Neural crest cell (in vitro differentiated cells): Measurements from ENCODE around the gene TRIM45. TPM values are rescaled to one million over a fixed set of nuclear protein-coding genes. Genes with fewer than 3 reads are reported as not detected.
"Not testable (repeated sequence)": the region's sequence is repeated elsewhere in the genome, so short reads cannot be mapped to it uniquely, and the experiment has no call there.

Experiments
- DNase-seq: peaks from one replicate; pipeline ENCODE4 v3.0.0; 2021; ENCODE audit warnings: low read depth, mixed read lengths, low spot score
- H3K27ac Mint-ChIP-seq: one replicate; pipeline ENCODE4 v1.8.0; 2021; ENCODE audit warnings: mild to moderate bottlenecking, mixed read lengths; ENCODE audit not compliant: unreplicated experiment
- H3K27me3 Mint-ChIP-seq: 2 replicates; pipeline ENCODE4 v1.8.0; 2021; ENCODE audit warnings: low read depth, mild to moderate bottlenecking, mixed read lengths
- H3K36me3 Mint-ChIP-seq: 2 replicates; pipeline ENCODE4 v1.8.0; 2021; ENCODE audit warnings: low read depth, mild to moderate bottlenecking, mixed read lengths
- H3K4me1 Mint-ChIP-seq: 2 replicates; pipeline ENCODE4 v1.8.0; 2021; ENCODE audit warnings: mixed read lengths
- H3K4me3 Mint-ChIP-seq: one replicate; pipeline ENCODE4 v1.8.0; 2021; ENCODE audit warnings: mild to moderate bottlenecking, mixed read lengths
- H3K9me3 Mint-ChIP-seq: 2 replicates; pipeline ENCODE4 v1.8.0; 2021; ENCODE audit warnings: mixed read lengths
- CTCF ChIP-seq: fragments of 200-600 bp; sonication (generic); conservative IDR thresholded peaks from 2 replicates; pipeline ENCODE4 v1.5.0; 2021; ENCODE audit warnings: antibody characterized with exemption, mild to moderate bottlenecking
- total RNA-seq: library from RNA; stranded (reverse); gene quantifications from 2 replicates; pipeline ENCODE4 v1.2.1, GENCODE V29; 2021

Gene TRIM45
- total RNA-seq, 1 donor from 2014 or later = 16.6 TPM

GRCh38 chr1:117106478-117106877 lies 15.1 kb downstream of the TRIM45 start:
- H3K27me3 Mint-ChIP-seq = no peaks in the 10 kb centered on the region
- H3K4me3 Mint-ChIP-seq = no peak overlapping the region
- no peak for TF ChIP-seq CTCF
- no peaks in the 10 kb centered on the region for H3K9me3 Mint-ChIP-seq
- no peak for DNase-seq
- H3K36me3 Mint-ChIP-seq = peaks cover 47% of the 10 kb centered on the region
- H3K27ac Mint-ChIP-seq = no peak overlapping the region
- H3K4me1 Mint-ChIP-seq = no peaks in the 10 kb centered on the region

- TF ChIP-seq CTCF = no peak
- Mint-ChIP-seq H3K4me1 (no peaks in the 10 kb centered on the region), H3K4me3 (no peak overlapping the region), H3K27ac (no peak overlapping the region), H3K27me3 (no peaks in the 10 kb centered on the region), H3K36me3 (peaks cover 43% of the 10 kb centered on the region), H3K9me3 (no peaks in the 10 kb centered on the region)
- DNase-seq = no peak
Observed at GRCh38 chr1:117105722-117106121, 15.8 kb downstream of the TRIM45 start.

- Mint-ChIP-seq H3K27me3 (no peaks in the 10 kb centered on the region), H3K4me1 (no peaks in the 10 kb centered on the region), H3K9me3 (no peaks in the 10 kb centered on the region), H3K4me3 (no peak overlapping the region), H3K27ac (no peak overlapping the region), H3K36me3 (peaks cover 46% of the 10 kb centered on the region)
- no peak for TF ChIP-seq CTCF
- no peak for DNase-seq
Observed at GRCh38 chr1:117104986-117105385, 16.6 kb downstream of the TRIM45 start.

GRCh38 chr1:117101858-117102257 lies 19.7 kb downstream of the TRIM45 start:
- peaks cover 24% of the 10 kb centered on the region for H3K36me3 Mint-ChIP-seq
- not testable (repeated sequence) for H3K9me3 Mint-ChIP-seq, H3K4me1 Mint-ChIP-seq, H3K27me3 Mint-ChIP-seq, H3K27ac Mint-ChIP-seq, DNase-seq, H3K4me3 Mint-ChIP-seq

- Mint-ChIP-seq H3K4me1 (peaks cover 4% of the 10 kb centered on the region), H3K4me3 (no peak overlapping the region), H3K9me3 (no peaks in the 10 kb centered on the region), H3K36me3 (peaks cover 19% of the 10 kb centered on the region), H3K27ac (no peak overlapping the region), H3K27me3 (no peaks in the 10 kb centered on the region)
- no peak for DNase-seq
- TF ChIP-seq CTCF = no peak
Observed at GRCh38 chr1:117101334-117101733, 20.2 kb downstream of the TRIM45 start.

GRCh38 chr1:117098287-117098890 lies 23.2 kb downstream of the TRIM45 start:
- H3K27ac Mint-ChIP-seq = no peak overlapping the region

More at GRCh38 chr1:117098287-117098890, 23.2 kb downstream of the TRIM45 start:
- no peak overlapping the region for H3K4me3 Mint-ChIP-seq
- H3K9me3 Mint-ChIP-seq = no peaks in the 10 kb centered on the region
- peaks cover 13% of the 10 kb centered on the region for H3K4me1 Mint-ChIP-seq
- no peaks in the 10 kb centered on the region for H3K27me3 Mint-ChIP-seq
- TF ChIP-seq CTCF = no peak
- H3K36me3 Mint-ChIP-seq = peaks cover 23% of the 10 kb centered on the region
- DNase-seq = no peak
